Stimulated activated CD8-positive, alpha-beta memory T cell treated with anti-CD3 and anti-CD28 coated beads, Interleukin-15, amount 100 ng/mL, for 4 hours (primary cell): Measurements from ENCODE around the gene RNF40.

ENCODE experiments used
- DNase-seq, 2 donors: peaks; one replicate each; pipeline ENCODE4 v3.0.0-alpha.2; 2020; ENCODE audit warnings: low read depth in 2 of 2

The RNF40 gene

DNA sequence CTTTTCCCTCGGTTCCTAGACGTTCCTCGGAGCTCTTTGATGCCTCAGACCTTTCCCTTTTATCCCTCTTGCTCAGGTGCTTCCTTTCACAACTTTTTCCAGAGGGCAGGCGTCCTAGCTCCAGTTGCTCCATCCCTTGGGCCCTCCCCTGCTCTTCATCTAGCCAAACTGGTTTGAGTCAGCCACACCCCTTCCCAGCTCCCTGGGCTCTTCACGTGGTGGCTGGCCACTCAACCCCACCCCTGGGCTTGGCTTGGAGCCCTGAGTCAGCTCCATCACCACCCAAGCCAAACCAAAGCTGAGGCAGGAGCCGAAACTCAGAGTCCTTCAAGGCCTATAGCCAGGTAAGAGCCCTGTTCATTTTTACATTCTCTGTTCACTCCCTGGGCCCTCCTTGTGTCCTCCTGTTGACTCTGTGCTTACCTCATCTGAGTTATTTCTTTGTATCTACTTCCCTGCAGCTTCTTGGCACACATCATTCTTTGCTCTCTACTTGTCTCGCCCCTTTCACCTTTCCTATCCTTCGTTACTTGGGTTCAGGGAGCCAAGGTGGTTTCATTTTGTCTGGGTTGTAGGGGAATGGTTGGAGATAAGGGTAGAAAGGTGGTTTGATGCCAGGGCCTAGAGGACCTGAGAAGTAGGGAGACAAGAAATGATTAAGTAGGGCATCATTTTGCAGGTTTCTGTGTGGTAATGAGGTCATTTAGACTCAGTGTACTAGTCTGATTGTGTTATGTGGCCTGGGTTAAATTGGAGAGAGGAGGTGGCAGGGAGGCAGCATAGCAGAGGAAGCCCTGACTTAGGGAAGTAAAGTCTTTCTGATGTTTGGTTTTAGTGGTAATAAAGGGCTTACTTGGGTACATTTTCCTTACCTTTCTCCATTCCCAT is 21.5 kb upstream of the RNF40 start:
- DNase-seq, result no peak

- no peak for DNase-seq
Measured at GRCh38 chr16:30741461-30741914, 20.6 kb upstream of the RNF40 start.

- no peak for DNase-seq
Measured at GRCh38 chr16:30743716-30744115, 18.4 kb upstream of the RNF40 start.

DNA sequence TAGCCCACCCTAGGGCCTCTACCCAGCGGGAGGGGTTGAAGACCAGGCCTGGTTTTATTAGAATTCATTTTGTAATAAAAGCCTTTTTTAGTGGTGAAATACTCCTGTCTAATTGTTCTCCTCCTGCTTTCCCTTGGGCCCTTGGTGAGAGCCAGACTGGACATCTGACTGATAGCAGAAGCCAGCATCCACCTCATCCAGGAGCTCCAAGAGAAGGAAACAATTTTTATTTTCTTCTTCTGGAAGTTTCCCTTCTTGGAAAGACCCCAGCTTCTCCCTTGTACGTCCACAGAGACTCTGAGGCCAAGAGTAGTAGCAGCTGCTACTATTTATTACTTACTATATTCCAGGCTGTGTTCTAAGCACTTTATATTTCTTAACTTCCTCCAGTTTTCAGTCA is 17.9 kb upstream of the RNF40 start:
- DNase-seq, result no peak

DNA sequence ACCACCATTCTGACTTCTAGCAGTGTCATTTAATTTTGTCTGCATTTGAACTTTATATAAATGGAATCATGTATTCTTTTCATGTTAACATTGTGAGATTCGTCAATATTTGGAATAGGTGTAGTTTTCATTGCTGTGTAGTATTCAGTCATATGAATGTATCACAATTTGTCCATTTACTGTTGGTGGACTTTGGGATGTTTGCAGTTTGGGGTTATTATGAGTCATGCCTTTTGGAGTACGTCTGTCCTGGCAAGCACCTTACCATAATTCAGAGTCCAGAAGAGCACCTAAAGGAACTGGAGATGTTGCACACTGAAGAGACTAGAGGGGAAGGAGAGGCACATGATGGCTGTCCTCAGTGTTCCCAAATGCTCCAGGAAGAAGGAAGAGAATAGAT is 17.0 kb upstream of the RNF40 start:
- DNase-seq, result no peak

GRCh38 chr16:30746638-30747175 is 15.4 kb upstream of the RNF40 start:
- no peak for DNase-seq

GRCh38 chr16:30747331-30747730 is 14.8 kb upstream of the RNF40 start:
- DNase-seq, result no peak

- DNase-seq, result peak; percentile 84 to 85
Measured at GRCh38 chr16:30747799-30748633, 14.1 kb upstream of the RNF40 start, which contains the start of gene PHKG2. Gene PHKG2, plus strand, starts transcription at chr16:30748425. Its CDS starts 396 bp downstream, at chr16:30748821.

- peak in 1 of 2 donors; percentile 10 for DNase-seq
Measured at GRCh38 chr16:30748634-30749445, 13.3 kb upstream of the RNF40 start.

GRCh38 chr16:30750201-30750600 is 11.9 kb upstream of the RNF40 start:
- no peak for DNase-seq

GRCh38 chr16:30750876-30751465 is 11.2 kb upstream of the RNF40 start:
- DNase-seq, result no peak

DNA sequence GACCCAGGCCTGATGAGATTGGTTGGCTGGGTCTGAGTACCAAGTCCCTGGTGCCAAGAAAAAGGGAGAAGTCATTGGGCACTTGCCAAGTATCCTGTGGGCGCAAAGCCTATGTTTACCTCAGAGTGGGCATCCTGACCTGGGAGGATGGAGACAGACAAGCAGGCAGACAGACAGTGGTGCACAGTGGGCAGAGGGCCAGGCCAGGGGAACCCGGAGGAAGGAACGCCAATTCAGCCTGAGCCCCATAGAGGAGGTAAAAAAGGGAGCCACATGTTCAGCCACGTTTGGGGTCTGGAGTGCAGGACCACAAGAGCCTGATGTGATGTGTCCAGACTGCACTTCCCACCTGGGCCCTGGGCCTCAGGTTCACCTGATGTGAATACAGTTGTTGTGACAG is 8.5 kb upstream of the RNF40 start:
- DNase-seq, result no peak

DNA sequence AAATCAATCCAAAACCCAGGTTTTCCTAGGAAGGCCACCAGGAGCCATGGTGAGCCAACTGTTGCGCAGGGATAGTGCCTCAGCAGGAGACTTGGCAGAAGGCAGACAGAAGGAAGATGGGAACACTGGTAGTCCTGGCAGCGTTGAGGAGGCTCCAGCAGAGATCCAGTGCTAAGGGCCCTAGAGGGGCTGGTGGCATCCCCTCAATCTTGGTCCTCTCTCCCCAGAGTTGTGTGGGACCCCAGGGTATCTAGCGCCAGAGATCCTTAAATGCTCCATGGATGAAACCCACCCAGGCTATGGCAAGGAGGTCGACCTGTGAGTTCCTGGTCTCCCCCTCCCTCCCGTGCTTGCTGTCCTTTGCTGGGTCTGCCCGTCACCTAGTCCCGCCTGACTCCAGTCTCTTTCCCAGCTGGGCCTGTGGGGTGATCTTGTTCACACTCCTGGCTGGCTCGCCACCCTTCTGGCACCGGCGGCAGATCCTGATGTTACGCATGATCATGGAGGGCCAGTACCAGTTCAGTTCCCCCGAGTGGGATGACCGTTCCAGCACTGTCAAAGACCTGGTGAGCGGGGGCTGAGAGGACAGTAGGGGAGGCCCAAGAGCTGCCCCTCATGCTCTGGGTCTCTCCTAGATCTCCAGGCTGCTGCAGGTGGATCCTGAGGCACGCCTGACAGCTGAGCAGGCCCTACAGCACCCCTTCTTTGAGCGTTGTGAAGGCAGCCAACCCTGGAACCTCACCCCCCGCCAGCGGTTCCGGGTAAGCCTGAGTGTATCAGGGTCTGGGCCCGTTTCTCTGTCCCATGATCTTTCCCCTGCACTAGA is 6.0 kb upstream of the RNF40 start:
- no peak for DNase-seq

GRCh38 chr16:30756781-30757100 is 5.4 kb upstream of the RNF40 start:
- no peak for DNase-seq

DNA sequence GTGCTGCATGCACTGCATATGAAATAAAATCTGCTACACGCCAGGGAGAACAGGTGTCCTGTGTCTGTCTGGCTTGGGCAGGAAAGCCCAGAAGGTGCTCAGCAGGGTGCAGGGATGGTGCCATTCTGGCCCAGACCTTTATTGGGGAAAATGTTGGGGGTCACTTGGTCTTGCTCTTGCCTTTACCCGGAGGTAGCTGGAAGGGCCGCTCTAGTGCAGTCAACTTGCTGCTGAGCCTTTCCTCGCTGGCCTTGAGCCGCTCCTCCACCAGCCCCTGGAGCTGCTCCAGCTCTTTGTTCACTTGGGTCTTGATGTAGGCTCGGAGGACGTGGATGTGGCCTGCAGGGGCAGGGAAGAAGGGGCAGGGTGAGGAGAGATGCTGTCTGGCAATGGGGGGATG is 4.8 kb upstream of the RNF40 start:
- DNase-seq, result no peak

DNA sequence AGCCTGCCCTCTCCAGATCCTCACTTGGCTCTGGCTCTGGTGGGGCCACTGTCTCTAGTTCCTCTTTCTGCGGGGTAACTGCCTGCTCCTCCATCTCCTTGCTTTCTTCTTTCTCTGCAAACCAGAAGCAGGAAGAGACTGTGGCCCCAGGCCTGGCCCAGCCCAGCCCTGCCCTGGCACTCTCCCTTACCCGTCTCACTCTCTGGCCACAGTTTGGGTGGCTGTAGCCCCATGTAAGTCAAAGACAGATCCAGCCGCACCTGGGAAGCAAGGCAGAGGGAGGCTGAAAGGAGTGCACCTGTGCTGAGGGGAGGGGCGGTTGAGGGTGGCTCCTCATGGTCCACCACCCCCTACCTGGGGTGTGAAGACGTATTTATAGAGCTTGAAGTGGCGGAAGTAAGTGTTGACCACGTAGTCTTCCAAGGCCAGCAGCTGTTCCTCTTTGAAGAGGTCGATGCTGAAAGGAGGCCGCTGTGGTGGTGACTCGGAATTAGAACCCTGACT is 3.1 kb upstream of the RNF40 start:
- no peak for DNase-seq

GRCh38 chr16:30760001-30760559 is 2.0 kb upstream of the RNF40 start:
- no peak for DNase-seq

DNA sequence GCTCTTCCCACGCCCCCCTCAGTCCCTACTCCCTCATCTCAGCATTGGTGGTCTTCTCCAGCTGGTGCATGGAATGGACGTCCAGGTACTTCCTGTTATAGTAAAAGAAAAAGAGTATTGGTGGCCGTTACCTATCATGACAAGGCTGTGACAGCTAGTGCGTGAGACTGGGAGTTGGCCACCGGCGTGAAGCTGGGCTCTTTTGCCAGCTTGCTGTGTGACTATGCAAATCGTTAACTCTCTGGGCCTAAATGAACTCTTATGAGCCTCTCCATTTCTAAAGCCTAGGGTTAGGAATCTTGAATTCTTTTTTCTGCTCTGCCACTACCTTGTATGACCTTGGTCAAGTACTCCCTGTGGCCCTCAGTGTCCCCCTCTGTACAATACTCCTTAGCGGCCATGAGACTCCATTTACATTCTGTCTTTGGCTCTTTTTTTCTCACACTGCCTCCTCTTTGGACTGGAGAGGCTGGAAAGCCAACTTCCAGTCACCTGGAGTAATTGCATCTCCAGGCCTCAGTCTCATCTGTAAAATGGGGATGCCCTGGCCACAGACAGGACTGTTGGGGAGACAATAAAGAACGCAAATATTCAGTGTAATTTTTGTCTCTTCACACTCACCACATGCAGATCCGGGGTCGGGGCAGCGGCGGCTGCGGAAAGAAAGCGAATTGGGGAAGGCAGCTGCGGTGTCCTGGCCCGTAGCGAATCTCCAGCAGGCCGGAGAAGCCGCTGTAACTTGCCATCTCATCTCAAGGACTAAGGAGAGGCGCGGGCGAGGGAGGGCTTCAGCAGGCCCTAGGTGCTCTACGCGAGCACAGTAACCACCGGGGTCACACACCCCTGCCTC is 1.3 kb upstream of the RNF40 start:
- DNase-seq, result no peak

- DNase-seq, result peak in 1 of 2 donors; percentile 21
Measured at GRCh38 chr16:30761427-30761927, 645 bp upstream of the RNF40 start.
